ENCODE measurements around the gene LTA. TPM values are rescaled to one million over a fixed set of nuclear protein-coding genes. Genes with fewer than 3 reads are reported as not detected.

The LTA gene
- total RNA-seq, 1 experiment from 2014 or later, result not detected

DNA sequence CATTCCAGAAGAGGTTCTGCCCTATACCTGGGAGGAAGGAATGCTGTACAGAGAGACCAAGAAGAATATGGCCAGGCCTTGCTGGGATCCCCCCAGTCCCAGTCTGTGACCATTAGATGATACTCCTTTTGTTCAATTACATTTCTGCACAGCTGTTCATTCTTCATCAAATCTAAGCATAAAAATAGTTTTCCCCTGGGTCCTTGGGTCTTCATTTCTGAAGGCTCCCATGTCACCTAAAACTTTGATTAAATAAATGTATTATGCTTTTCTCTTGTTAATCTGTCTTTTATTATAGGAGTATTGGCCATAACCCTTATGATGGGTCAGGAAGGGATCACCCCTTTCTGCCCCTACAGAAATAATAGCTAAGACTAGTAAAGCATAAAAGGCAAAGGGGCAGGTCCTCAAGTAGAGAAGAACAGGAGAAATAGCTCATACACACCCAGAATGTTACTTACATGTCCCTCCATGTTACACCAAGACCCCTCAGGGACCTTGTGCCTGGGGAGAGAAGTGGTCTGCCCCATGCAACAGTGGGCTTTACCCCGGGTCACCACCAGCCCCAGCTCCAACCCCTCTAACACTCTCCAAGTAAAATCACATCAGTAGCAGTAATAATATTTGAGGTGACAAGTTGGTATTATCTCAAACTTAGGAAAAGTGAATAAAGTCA is 2.1 kb upstream of the LTA start:
- Histone ChIP-seq H3T11ph (ENCODE audit: low read length) (no peak overlapping the region), H3K27me3 (ENCODE audit: insufficient read depth, low read length) (no peaks in the 10 kb centered on the region), H3K14ac (ENCODE audit: insufficient read depth, low read length) (no peak overlapping the region), H3K9me3 (ENCODE audit: control insufficient read depth, low read depth, low read length) (no peaks in the 10 kb centered on the region), H2BK20ac (ENCODE audit: low read depth, low read length, poor library complexity, severe bottlenecking) (no peak overlapping the region), H2BK15ac (ENCODE audit: low read depth, low read length) (no peak overlapping the region), H3K18ac (ENCODE audit: insufficient read length, low read depth, low read length) (no peak overlapping the region), H3K23me2 (ENCODE audit: insufficient read length, low read depth, low read length, poor library complexity, severe bottlenecking) (no peaks in the 10 kb centered on the region), H3K4me1 (ENCODE audit: insufficient read depth, low read length) (no peaks in the 10 kb centered on the region), H3K9ac (ENCODE audit: extremely low read depth, insufficient read length, low read length) (no peak overlapping the region), H2BK12ac (ENCODE audit: insufficient read length, low read depth, low read length) (no peak overlapping the region), H3K27ac (ENCODE audit: insufficient read length, low read depth, low read length) (no peak overlapping the region), H4K91ac (ENCODE audit: insufficient read length, low read depth, low read length) (no peak overlapping the region), H4K8ac (replicated peaks; ENCODE audit: insufficient read length, low read depth, low read length) (no peak overlapping the region), H4K5ac (ENCODE audit: insufficient read length, low read depth, low read length) (no peak overlapping the region), H2BK120ac (ENCODE audit: low read depth, low read length, poor library complexity, severe bottlenecking) (no peak overlapping the region), H3K4ac (ENCODE audit: low read depth, low read length) (no peak overlapping the region), H3K56ac (ENCODE audit: insufficient read length, low read depth, low read length) (no peak overlapping the region), H3K4me2 (ENCODE audit: insufficient read depth, insufficient read length, low read length) (no peak overlapping the region), H2AFZ (ENCODE audit: low read length) (no peak overlapping the region), H3K79me1 (ENCODE audit: insufficient read depth, low read depth, low read length, poor library complexity, severe bottlenecking) (no peaks in the 10 kb centered on the region), H2AK5ac (ENCODE audit: insufficient read length, low read length) (no peak overlapping the region), H3K23ac (ENCODE audit: insufficient read length, low read depth, low read length) (no peak overlapping the region), H3K79me2 (ENCODE audit: insufficient read depth, low read length) (no peaks in the 10 kb centered on the region), H2BK5ac (ENCODE audit: insufficient read length, low read length) (no peak overlapping the region), H4K20me1 (ENCODE audit: control insufficient read depth, insufficient read depth, insufficient read length) (no peaks in the 10 kb centered on the region)
- no peaks in the 10 kb centered on the region; a peak in 1 of 5 replicates for H3K9me3 Mint-ChIP-seq
- DNase-seq, result no peak
- H3K27ac Mint-ChIP-seq, result no peak overlapping the region
- H3K36me3 Mint-ChIP-seq (ENCODE audit: insufficient read depth in 1 of 3, low read depth in 3 of 3), result no peaks in the 10 kb centered on the region
- H3K27me3 Mint-ChIP-seq (ENCODE audit: low read depth), result peaks cover 9% of the 10 kb centered on the region
- TF ChIP-seq, protein P1, sequence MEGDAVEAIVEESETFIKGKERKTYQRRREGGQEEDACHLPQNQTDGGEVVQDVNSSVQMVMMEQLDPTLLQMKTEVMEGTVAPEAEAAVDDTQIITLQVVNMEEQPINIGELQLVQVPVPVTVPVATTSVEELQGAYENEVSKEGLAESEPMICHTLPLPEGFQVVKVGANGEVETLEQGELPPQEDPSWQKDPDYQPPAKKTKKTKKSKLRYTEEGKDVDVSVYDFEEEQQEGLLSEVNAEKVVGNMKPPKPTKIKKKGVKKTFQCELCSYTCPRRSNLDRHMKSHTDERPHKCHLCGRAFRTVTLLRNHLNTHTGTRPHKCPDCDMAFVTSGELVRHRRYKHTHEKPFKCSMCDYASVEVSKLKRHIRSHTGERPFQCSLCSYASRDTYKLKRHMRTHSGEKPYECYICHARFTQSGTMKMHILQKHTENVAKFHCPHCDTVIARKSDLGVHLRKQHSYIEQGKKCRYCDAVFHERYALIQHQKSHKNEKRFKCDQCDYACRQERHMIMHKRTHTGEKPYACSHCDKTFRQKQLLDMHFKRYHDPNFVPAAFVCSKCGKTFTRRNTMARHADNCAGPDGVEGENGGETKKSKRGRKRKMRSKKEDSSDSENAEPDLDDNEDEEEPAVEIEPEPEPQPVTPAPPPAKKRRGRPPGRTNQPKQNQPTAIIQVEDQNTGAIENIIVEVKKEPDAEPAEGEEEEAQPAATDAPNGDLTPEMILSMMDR (conservative IDR thresholded peaks at IDR 0.05), result no peak
- H3K4me3 Mint-ChIP-seq, result no peak overlapping the region
- no CpG with 5 or more reads among the region's 1 CpG for WGBS (ENCODE audit: extremely low coverage, insufficient read length, low lambda C conversion rate)
- peaks cover 17 to 20% of the 10 kb centered on the region in 2 experiments for H3K4me1 Mint-ChIP-seq

Data from H9 (cell line).